Measurements from ENCODE around the gene AMIGO3. TPM values are rescaled to one million over a fixed set of nuclear protein-coding genes. Genes with fewer than 3 reads are reported as not detected.

AMIGO3 gene, protein sequence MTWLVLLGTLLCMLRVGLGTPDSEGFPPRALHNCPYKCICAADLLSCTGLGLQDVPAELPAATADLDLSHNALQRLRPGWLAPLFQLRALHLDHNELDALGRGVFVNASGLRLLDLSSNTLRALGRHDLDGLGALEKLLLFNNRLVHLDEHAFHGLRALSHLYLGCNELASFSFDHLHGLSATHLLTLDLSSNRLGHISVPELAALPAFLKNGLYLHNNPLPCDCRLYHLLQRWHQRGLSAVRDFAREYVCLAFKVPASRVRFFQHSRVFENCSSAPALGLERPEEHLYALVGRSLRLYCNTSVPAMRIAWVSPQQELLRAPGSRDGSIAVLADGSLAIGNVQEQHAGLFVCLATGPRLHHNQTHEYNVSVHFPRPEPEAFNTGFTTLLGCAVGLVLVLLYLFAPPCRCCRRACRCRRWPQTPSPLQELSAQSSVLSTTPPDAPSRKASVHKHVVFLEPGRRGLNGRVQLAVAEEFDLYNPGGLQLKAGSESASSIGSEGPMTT
- total RNA-seq = under 1 TPM in 1 of 2 experiments, not detected in 1; 0.19 TPM

DNA sequence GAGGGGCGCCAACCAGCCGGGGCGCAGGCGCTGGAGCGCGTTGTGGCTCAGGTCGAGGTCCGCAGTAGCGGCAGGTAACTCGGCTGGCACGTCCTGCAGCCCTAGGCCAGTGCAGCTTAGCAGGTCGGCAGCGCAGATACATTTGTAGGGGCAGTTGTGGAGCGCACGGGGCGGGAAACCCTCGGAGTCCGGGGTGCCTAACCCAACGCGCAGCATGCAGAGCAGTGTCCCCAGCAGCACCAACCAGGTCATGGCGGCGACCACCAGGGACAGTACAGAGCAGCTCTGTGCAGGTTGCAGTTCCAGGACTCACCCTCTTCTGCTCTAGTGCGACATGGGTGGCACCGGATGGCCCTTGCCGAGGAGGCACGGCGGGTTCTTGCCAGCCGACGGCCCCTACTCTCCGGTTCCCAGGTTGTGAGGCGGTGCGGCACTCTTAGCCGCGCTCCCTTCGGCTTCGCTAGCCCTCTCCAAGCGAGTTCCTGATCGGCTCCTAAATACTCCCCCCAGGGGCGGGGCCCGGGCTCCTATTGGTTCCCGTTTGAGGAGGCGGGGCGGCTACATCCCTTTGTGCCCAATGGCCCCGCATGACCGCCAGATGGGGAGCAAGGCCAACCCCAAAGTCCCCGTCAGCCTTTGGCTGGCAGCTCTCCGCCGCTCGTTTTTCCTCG, at the start of gene AMIGO3:
TSS of gene AMIGO3 (minus strand) at position 471 of the 671 bp plus-strand sequence. CDS start at position 252, 219 bp downstream.

DNA sequence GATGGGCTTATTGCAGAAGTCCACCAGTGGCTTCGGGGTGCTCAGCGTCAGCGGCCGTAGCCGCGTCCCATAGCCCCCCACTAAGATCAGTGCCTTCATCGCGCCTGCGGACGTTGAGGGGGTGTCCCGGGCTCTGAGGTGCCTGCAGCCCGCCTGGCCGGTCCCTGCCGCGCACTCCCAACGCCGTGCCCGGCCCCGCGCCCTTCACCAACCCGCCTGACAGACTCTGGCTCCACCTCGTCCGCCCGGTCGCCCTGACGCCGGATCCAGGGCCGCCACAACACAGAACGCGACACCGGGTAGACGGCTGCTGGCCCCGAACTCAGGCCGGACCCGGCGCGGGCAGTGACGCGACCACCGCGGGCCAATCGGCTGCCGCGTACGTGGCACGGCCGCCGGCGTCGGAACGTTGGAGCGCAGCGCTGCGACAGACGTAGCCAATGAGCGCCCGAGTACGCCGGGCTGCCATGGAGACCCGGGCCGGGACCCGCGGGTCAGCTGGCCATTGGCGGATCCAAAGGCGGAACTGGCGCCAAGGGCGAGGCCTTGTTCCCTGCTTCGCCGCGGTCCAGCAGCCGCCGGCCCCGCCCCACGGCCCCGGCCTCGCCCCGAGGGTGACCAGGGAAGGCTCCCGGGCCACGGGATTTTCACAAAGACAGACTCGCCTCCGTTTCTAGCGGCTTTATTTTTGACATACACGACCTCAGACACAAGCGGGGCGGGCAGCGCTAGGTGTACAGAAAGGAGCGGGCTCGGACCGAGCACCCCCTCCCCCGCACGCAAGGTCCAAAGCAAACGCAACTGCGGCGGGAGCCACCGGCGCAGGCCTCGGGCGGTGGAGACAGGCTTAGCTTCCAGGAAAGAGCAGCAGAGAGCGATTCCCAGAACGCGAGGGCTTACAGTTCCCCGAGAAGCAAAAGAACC, 4.4 kb upstream of the AMIGO3 start, which contains the start of gene GMPPB:
TSS of gene GMPPB (minus strand) at position 324 of the 924 bp plus-strand sequence. CDS start at position 99, 225 bp downstream.

GRCh38 chr3:49689046-49689907, 30.2 kb downstream of the AMIGO3 start, which contains the start of the genes MST1 and RNF123:
Gene MST1, minus strand, starts transcription at chr3:49689474. Its CDS starts 783 bp downstream, at chr3:49688691.
Gene RNF123, plus strand, starts transcription at chr3:49689557. Its CDS starts 1,609 bp downstream, at chr3:49691166.

GRCh38 chr3:49673715-49674496, 45.6 kb downstream of the AMIGO3 start, which contains the start of gene APEH:
Gene APEH, plus strand, starts transcription at chr3:49674351. Its CDS starts 51 bp downstream, at chr3:49674402.

Other genes with a start within 250 kb of the AMIGO3 start
- 10 to 100 TPM; 16.9 to 17.1 TPM for gene DAG1, start 249.4 kb downstream of the AMIGO3 start, total RNA-seq
- gene BSN, start 165.2 kb downstream of the AMIGO3 start, total RNA-seq = under 1 TPM; 0.02 to 0.03 TPM
- 100 to 1,000 TPM; 139 to 146 TPM for gene APEH, start 45.3 kb downstream of the AMIGO3 start, total RNA-seq
- 1 to 10 TPM; 9.8 to 10.0 TPM for gene MST1, start 30.2 kb downstream of the AMIGO3 start, total RNA-seq
- gene RNF123, start 30.1 kb downstream of the AMIGO3 start, total RNA-seq = 10 to 100 TPM; 44.7 to 52.3 TPM
- 10 to 100 TPM; 48.1 to 51.7 TPM for gene GMPPB, start 4.3 kb upstream of the AMIGO3 start, total RNA-seq
- gene IP6K1, start 66.9 kb upstream of the AMIGO3 start, total RNA-seq = 10 to 100 TPM; 31.9 to 39.8 TPM
- gene CDHR4, start 80.2 kb upstream of the AMIGO3 start, total RNA-seq = not detected
- gene INKA1, start 83.6 kb upstream of the AMIGO3 start, total RNA-seq = under 1 TPM; 0.45 to 0.46 TPM
- 100 to 1,000 TPM; 198 to 207 TPM for gene UBA7, start 94.3 kb upstream of the AMIGO3 start, total RNA-seq
- 10 to 100 TPM; 17.4 to 18.5 TPM for gene TRAIP, start 136.9 kb upstream of the AMIGO3 start, total RNA-seq
- not detected for gene CAMKV, start 150.2 kb upstream of the AMIGO3 start, total RNA-seq
- 1 to 10 TPM; 3.0 to 3.4 TPM for gene MST1R, start 184.2 kb upstream of the AMIGO3 start, total RNA-seq
- gene MON1A, start 210.1 kb upstream of the AMIGO3 start, total RNA-seq = 10 to 100 TPM in 1 of 2 experiments, 1 to 10 TPM in 1; 10.0 to 12.1 TPM
- gene RBM6, start 220.5 kb upstream of the AMIGO3 start, total RNA-seq = 100 to 1,000 TPM; 108 to 111 TPM